ENCODE data around the gene GNAI1.

Gene GNAI1

DNA sequence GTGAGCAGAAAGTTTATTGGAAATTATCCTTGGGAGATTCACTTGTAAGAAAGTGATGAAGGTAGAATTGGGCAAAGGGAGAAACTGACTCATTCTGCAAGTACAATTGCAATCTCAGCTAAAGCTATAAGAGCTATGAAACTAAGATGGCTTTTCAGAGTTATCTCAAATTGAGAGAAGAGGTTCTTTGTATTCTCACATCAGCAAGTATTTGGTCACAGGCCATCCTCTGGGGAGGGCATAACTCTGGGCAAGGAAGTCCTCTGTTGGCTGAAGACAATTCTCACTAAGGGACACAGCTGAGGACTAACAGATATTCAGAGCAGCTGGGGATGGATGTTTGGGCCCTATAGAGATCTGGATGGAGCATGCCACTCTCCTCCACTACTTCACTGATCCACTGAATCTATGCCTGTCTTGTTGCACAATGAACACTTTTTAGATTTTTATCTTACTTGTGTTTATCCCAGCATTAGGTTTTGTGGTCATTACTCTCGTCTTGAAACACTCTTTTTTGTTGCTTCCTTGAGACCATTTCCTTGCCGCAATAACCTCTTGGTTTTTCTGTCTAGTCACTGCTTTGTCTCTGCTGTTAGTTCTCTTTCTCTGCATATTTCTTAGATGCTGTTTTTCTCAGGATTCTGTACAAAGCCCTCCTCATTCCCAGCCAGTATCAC is 115.1 kb downstream of the GNAI1 start:
- DNase-seq (ENCODE audit: low read depth in 3 of 3): no peak

DNA sequence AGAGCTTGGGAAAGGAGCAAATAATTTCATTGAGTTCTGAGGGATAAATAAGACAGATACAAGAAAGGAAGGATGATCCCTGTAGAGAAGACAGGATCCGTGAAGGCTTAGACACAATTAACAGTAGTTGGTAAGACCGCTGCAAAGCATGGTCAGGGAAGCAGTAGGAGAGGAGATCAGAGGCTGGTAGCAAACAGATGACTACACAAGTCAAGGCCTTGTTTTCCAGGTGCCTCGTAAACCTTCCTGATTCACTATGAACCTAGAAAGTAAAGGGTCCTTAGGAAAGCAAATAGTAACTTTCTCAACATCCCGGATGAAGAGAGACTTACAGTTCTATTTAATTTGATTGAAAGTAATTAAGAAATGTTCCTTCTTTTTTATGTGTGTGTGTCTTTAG is 118.6 kb downstream of the GNAI1 start:
- DNase-seq (ENCODE audit: low read depth in 3 of 3): no peak

DNA sequence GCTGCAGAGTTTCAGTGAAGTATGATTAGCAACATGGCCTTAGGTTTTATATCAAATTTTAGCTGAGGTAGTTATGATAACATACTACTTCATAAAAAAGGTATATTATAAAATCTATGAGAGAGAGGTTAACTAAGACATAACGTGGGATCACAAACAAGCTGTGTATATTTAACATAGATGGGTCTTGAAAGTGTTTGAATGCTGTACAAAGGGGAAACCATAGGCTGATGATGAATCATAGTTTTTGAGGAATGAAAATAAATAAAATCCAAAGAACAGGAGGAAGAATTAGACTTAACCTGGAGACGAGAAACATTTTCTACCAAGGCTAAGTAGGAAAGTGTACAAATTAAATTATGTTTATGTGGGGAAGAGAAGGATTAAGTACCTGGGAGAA is 119.0 kb downstream of the GNAI1 start:
- no peak for DNase-seq (ENCODE audit: low read depth in 3 of 3)

DNA sequence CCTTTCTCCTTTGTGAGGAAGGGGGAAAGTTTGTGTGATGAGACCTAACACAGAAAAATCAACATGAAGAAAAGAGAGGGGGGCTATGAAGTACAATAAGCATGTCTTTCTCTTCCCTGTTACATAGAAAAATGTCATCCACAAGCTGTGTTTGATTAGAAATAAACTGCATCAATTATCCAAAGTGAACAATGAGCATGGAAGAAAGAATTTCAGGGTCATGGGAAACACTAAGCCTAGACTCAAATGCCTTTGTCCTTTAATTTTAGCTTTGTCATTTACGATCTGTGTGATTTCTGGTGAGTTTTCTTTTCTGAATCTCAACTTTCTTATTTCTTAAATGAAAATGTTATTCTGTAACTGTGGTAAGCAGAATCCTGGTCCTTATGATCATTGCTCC is 121.0 kb downstream of the GNAI1 start:
- DNase-seq (ENCODE audit: low read depth in 3 of 3): no peak

DNA sequence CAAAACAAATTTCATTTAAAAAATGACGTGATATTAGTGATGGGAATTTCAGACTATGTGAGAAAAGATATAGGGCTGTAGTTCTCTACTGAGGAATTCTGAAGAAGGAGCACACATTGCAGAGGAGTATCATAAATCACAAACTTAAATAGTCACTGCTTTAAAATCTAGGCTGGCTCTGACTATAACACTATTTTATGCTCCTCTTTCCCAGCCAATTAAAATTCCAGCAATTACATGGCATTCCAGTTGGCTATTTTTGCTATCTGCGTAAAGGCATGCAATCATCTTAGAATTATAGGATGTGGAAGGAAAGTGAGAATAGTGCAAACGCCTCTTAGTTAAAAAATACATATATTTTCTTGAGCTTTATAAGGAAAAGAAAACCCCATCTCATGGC is 123.1 kb downstream of the GNAI1 start:
- no peak for DNase-seq (ENCODE audit: low read depth in 3 of 3)

DNA sequence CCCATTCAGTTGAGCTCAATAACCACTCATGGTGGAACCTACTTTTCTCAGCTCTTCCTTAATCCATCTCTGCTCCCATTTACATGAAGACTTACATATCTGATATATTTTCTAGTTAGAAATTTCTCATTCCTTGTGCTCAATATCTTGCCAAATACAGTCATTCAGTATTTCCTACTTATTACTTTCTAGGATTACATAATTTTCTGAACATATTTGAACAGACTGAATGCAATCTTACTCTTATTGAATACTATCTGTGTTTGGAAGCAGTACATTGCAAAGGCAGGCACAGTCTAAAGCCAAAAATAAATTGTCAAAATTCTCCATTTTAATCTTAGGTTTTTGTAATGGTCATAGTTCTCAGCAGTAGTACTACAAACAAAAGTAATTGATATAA is 126.0 kb downstream of the GNAI1 start:
- DNase-seq (ENCODE audit: low read depth in 3 of 3): no peak

DNA sequence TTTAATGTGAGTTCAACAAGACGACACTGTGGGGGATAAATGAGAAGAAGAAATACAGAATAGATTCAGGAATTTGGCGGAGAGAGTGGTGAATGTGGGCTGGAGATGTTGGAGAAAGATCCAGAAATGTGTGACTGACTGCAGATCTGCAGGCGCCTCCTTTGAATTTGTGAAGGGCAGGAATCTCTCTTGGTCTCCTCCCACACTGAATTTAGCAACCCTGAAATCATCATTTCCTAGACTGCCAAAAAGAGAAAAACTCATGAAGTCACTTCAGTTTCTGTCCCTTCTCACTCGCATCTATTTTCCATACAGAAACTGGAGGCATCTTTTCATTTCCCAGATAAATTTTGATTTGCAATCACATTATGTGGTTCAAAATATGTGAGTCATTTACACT is 128.7 kb downstream of the GNAI1 start:
- DNase-seq (ENCODE audit: low read depth in 3 of 3): no peak

DNA sequence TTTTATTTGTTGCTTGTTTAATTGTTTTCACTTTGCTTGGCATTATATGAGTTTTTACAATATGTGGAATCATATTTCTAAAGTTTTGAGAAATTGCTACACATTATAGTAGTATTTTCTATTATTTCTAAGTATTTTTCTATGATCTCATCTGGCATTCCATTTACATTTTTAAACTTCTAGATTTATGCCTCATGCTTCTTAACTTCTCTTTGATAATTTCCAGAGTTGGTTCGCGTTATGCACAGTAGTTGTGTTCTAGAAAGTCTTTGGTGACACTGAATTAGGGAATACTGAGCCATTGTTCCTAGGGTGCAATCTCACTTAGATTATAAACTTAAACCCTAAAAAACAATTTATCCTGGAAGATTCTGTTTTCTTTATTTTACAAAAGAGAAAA is 129.2 kb downstream of the GNAI1 start:
- DNase-seq (ENCODE audit: low read depth in 3 of 3): no peak

DNA sequence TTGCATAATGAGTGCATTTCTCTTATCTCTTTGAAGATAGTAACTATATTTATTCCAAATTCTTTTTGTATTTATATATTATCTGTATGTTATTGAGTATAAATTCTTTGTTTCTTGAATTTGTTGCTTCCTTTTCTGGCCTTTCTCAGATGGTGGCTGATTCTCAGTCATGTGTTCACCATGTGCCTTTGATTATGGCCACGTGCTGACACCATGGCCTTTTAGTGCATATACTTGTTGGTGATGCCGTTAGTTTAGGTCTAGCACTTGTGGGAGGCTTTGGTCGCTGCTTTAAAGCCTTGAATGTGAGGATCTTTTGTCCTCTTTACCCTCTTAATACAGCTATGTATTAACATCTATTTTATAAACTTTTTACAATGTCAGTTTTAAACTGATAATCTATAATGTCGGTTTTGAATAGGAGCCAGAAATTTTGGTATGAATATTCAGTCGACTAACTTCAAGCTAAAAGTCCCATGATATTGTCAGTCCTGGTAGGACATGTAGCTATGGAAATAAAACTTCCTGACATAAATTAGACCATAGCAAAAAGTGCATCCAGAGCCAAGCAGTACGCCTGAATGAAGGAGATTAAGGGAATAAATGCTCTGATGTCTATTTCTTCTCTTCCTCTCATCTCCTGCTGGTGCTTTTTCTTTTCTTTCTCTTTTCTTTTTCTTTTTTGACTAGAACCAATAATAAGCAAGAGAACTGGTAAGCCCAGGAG is 130.3 kb downstream of the GNAI1 start:
- DNase-seq (ENCODE audit: low read depth in 3 of 3): no peak

DNA sequence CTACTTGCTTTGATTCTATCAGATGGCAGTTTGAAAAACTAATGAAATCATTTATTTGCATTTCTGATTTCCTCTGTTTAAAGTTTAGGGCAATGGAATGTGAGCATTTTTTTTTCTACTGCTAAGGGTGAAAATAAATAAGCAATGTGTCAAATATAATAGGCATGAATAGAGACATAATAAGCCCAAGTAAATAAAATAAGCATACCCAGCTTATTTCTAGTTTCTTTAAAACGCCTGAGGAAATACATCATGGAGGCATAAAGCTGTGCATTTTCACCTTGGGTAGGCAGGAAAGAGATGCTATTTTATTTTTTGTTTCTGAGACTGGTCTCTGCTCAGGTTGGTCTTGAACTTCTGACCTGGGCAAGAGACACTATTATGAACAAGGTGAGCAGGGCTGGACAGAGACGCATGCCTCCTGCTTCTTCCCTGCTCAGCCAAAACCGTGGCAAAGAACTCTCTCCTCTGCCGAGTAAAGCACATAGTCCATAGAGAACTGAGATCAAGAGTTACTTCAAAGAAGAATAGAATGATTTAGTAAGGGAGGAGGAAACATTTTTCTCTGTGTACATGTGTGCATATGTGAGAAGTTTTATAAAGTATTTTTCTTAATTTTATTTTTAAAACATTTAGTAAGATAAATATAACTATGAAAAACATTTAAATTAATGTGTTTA is 138.1 kb downstream of the GNAI1 start:
- DNase-seq (ENCODE audit: low read depth in 3 of 3): no peak

DNA sequence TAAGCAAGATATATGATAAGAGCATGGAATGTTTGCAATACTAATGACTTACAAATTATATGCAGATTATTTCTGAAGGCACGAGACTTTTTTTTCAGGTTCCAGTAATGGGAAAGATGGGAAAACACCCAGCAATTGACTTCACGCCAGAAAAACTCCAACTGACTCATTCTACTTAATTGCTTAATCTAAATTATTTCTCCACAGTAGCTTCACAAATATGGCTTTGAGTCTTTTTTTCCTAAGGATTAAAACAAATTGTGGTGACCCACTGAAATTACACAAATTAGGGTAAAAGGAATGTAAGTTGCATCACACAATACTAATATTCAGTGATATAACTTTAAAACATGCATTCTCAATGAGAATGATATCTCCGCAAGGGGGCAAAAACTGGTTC is 138.7 kb downstream of the GNAI1 start:
- no peak for DNase-seq (ENCODE audit: low read depth in 3 of 3)

DNA sequence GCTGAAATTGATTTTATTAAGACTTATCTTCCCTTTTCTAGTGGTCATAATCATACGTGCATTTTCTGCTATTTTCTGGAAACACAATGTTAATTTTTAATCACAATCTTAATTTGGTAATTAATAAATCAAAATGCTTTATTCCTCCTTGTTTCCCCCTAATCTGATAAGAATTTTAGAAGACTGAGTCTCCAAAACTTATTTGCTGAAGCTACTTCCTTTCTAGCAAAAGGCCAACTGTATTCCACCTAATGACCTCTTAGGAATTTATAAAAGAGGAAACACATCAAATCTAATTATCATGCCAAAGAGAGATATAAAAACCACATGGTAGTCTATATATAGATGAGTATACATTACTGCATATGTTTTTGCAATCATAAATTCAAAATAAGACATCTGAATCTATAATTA is 140.6 kb downstream of the GNAI1 start:
- no peak for DNase-seq (ENCODE audit: low read depth in 3 of 3)

Data from stimulated activated CD4-positive, alpha-beta T cell treated with anti-CD3 and anti-CD28 coated beads, TNF-alpha, amount 100 ng/mL, for 4 hours (primary cell).